A673 (cell line): Measurements from ENCODE around the gene KCNJ10. TPM values are rescaled to one million over a fixed set of nuclear protein-coding genes. Genes with fewer than 3 reads are reported as not detected.
"Not testable (repeated sequence)": the region's sequence is repeated elsewhere in the genome, so short reads cannot be mapped to it uniquely, and the experiment has no call there.

Experiments
- BruUV-seq: library from RNA; stranded (reverse); fragments of 400-500 nt; replicated peaks from 2 replicates; lab custom pipeline; 2021; lab: Mats Ljungman, UMichigan
- CTCF ChIA-PET: fragments of 300-600 bp; sonication (Branson Sonifier 250); formaldehyde crosslinking; loops from one replicate; lab custom pipeline; 2022; ENCODE audit warnings: antibody characterized with exemption; lab: Charles Lee
- POLR2A ChIA-PET: fragments of 300-600 bp; sonication (Branson Sonifier 250); formaldehyde crosslinking; loops from one replicate; lab custom pipeline; 2022; ENCODE audit warnings: antibody characterized with exemption; ENCODE audit not compliant: low non-redundant PET; lab: Charles Lee
- DNase-seq: peaks from one replicate; pipeline ENCODE4 v3.0.0-alpha.2; 2015; ENCODE audit warnings: low spot score
- H3K27ac ChIP-seq: fragments of 200-600 bp; sonication (generic); 2 replicates; pipeline ENCODE4 v1.5.1; 2016; ENCODE audit warnings: mixed run types, low read depth, mild to moderate bottlenecking, mixed read lengths, antibody characterized with exemption, low read length; ENCODE audit not compliant: poor library complexity, severe bottlenecking
- H3K27me3 ChIP-seq: fragments of 200-600 bp; sonication (generic); replicated peaks from 2 replicates; pipeline ENCODE4 v1.6.1; 2017; ENCODE audit warnings: mixed run types, low read depth, mild to moderate bottlenecking, mixed read lengths, antibody characterized with exemption, low read length; ENCODE audit not compliant: insufficient read depth, poor library complexity
- H3K36me3 ChIP-seq: fragments of 200-600 bp; sonication (generic); 2 replicates; pipeline ENCODE4 v1.6.1; 2016; ENCODE audit warnings: mixed run types, mild to moderate bottlenecking, mixed read lengths, antibody characterized with exemption, low read length; ENCODE audit not compliant: insufficient read depth, poor library complexity, severe bottlenecking
- H3K4me1 ChIP-seq: fragments of 200-600 bp; sonication (generic); 2 replicates; pipeline ENCODE4 v1.6.1; 2017; ENCODE audit warnings: mixed run types, mild to moderate bottlenecking, mixed read lengths, antibody characterized with exemption, low read length; ENCODE audit not compliant: insufficient read depth, poor library complexity, severe bottlenecking
- H3K4me3 ChIP-seq: fragments of 200-600 bp; sonication (generic); 2 replicates; pipeline ENCODE4 v1.5.1; 2016; ENCODE audit warnings: low read depth, mixed run types, mild to moderate bottlenecking, mixed read lengths, low read length; ENCODE audit not compliant: poor library complexity, severe bottlenecking
- H3K9me3 ChIP-seq: fragments of 200-600 bp; sonication (generic); 2 replicates; pipeline ENCODE4 v1.6.1; 2016; ENCODE audit warnings: mixed run types, low read depth, mild to moderate bottlenecking, mixed read lengths, antibody characterized with exemption, low read length; ENCODE audit not compliant: poor library complexity, severe bottlenecking
- CTCF ChIP-seq: fragments of 300-800, 200-600 bp; sonication (generic); conservative IDR thresholded peaks from 2 replicates; pipeline ENCODE4 v1.5.1; 2017; ENCODE audit warnings: low read depth, mild to moderate bottlenecking, antibody characterized with exemption, low read length, moderate library complexity, mixed read lengths
- EZH2 ChIP-seq: fragments of 200-600 bp; sonication (generic); IDR thresholded peaks from 2 replicates; pipeline ENCODE4 v1.6.1; 2017; ENCODE audit warnings: borderline replicate concordance, low read depth, mild to moderate bottlenecking, mixed read lengths, antibody characterized with exemption, low read length; ENCODE audit not compliant: poor library complexity, severe bottlenecking
- intact Hi-C: fragments of 100-400 bp; cut with micrococcal nuclease; formaldehyde crosslinking; loops from one replicate; pipeline ENCODE4 v1.10.0; 2022; ENCODE audit not compliant: unreplicated experiment
- total RNA-seq: library from RNA; stranded (reverse); gene quantifications from 2 replicates; pipeline ENCODE4 v1.2.3, GENCODE V29; 2021

KCNJ10 gene
- total RNA-seq, 1 experiment from 2014 or later = not detected

GRCh38 chr1:160114085-160114484, 44.1 kb upstream of the KCNJ10 start:
- POLR2A ChIA-PET = no interaction called here
- no peak overlapping the region for H3K27ac ChIP-seq
- DNase-seq = no peak

GRCh38 chr1:160113407-160113806, 43.4 kb upstream of the KCNJ10 start:
- H3K27ac ChIP-seq = no peak overlapping the region
- TF ChIP-seq CTCF (no peak), EZH2 (no peak)
- no peaks in the 10 kb centered on the region for H3K27me3 ChIP-seq
- no peaks in the 10 kb centered on the region for H3K36me3 ChIP-seq
- no peaks in the 10 kb centered on the region for H3K9me3 ChIP-seq
- no peak for DNase-seq
- peaks cover 5% of the 10 kb centered on the region for H3K4me1 ChIP-seq
- H3K4me3 ChIP-seq = no peak overlapping the region
- ChIA-PET CTCF (no interaction called here), POLR2A (no interaction called here)
- intact Hi-C loops = no loop called here
- BruUV-seq = no TSS peak

More at GRCh38 chr1:160114085-160114484, 44.1 kb upstream of the KCNJ10 start:
- H3K9me3 ChIP-seq = no peaks in the 10 kb centered on the region
- H3K4me3 ChIP-seq = no peak overlapping the region
- peaks cover 5% of the 10 kb centered on the region for H3K4me1 ChIP-seq
- intact Hi-C loops = no loop called here
- CTCF ChIA-PET = interaction anchor here (0.6 kb wide), 1 partner anchor 929 kb away, joined by 3 read pairs; no protein-coding TSS in a partner anchor
- no TSS peak for BruUV-seq
- no peaks in the 10 kb centered on the region for H3K27me3 ChIP-seq
- TF ChIP-seq EZH2 = no peak
- no peak for TF ChIP-seq CTCF
- H3K36me3 ChIP-seq = no peaks in the 10 kb centered on the region

GRCh38 chr1:160112357-160112756, 42.4 kb upstream of the KCNJ10 start:
- H3K9me3 ChIP-seq = no peaks in the 10 kb centered on the region
- ChIA-PET POLR2A (no interaction called here), CTCF (interaction anchor here (0.5 to 0.6 kb wide), 2 partner anchors 11 to 34 kb away, joined by 3 to 5 read pairs; no protein-coding TSS in a partner anchor)
- no peaks in the 10 kb centered on the region for H3K27me3 ChIP-seq
- TF ChIP-seq EZH2 (no peak), CTCF (no peak)
- H3K27ac ChIP-seq = no peak overlapping the region
- intact Hi-C loops = no loop called here
- no peaks in the 10 kb centered on the region for H3K36me3 ChIP-seq
- peaks cover 5% of the 10 kb centered on the region for H3K4me1 ChIP-seq
- no TSS peak for BruUV-seq
- DNase-seq = no peak
- H3K4me3 ChIP-seq = no peak overlapping the region

GRCh38 chr1:160111462-160111861, 41.5 kb upstream of the KCNJ10 start:
- POLR2A ChIA-PET, BruUV-seq, H3K36me3 ChIP-seq, H3K9me3 ChIP-seq, H3K4me1 ChIP-seq, H3K27me3 ChIP-seq, DNase-seq, H3K27ac ChIP-seq, H3K4me3 ChIP-seq, intact Hi-C loops, CTCF ChIA-PET: not testable (repeated sequence)
